Psoas muscle (tissue), 8 donors: Measurements from ENCODE around the gene PRRC2A. TPM values are rescaled to one million over a fixed set of nuclear protein-coding genes. Genes with fewer than 3 reads are reported as not detected.

Experiments
- ATAC-seq, 4 donors: fragments of 200-7000 bp; cut with Tn5 transposase; one replicate each; pipeline ENCODE4 v1.9.1; 2020; ENCODE audit warnings: moderate library complexity in 3 of 4, mild to moderate bottlenecking in 2 of 4
- DNase-seq, 2 donors: peaks; one replicate each; pipeline ENCODE4 v3.0.0-alpha.2; 2020
- H3K27ac ChIP-seq: fragments of 200-600 bp; one replicate; pipeline ENCODE4 v1.8.0; 2022
- H3K27me3 ChIP-seq, 3 donors: fragments of 200-600 bp in 1 of 3; one replicate each; pipeline versions ENCODE4 v1.6.1 to v1.8.0; 2013 to 2022; ENCODE audit warnings: low read length in 2 of 3, mild to moderate bottlenecking in 2 of 3, moderate library complexity in 1 of 3; ENCODE audit not compliant: insufficient read depth in 3 of 3
- H3K36me3 ChIP-seq, 2 donors: fragments of 200-600 bp in 1 of 2; one replicate each; pipeline versions ENCODE4 v1.6.1 to v1.8.0; 2013 to 2022; ENCODE audit warnings: low read depth in 1 of 2, mild to moderate bottlenecking in 1 of 2, moderate library complexity in 1 of 2; ENCODE audit not compliant: insufficient read depth in 1 of 2
- H3K4me1 ChIP-seq: fragments of 200-600 bp; one replicate; pipeline ENCODE4 v1.8.0; 2022
- H3K4me3 ChIP-seq: fragments of 200-600 bp; one replicate; pipeline ENCODE4 v1.8.0; 2022; ENCODE audit warnings: mild to moderate bottlenecking
- H3K9me3 ChIP-seq: fragments of 200-600 bp; one replicate; pipeline ENCODE4 v1.8.0; 2022
- WGBS, 3 donors: extraction: QIAGEN DNeasy Blood & Tissue Kit; methylation state at CpG; one replicate each; pipeline versions ENCODE4 v1.1.6 to v1.1.7; 2013; 5-methylcytosine and 5-hydroxymethylcytosine counted together
- intact Hi-C, 2 donors: fragments of 100-400 bp; cut with DNase I; formaldehyde crosslinking; loops; one replicate each; pipeline versions ENCODE4 v1.11.0 to v1.14.2; 2022
- polyA plus RNA-seq, 3 donors: library from polyadenylated mRNA; stranded (reverse); fragments of 200-250 nt; gene quantifications; one replicate each; pipeline ENCODE4 v1.2.3, GENCODE V29; 2013
- total RNA-seq, 4 donors: library from RNA; stranded (reverse); fragmentation: NEBNext Ultra II Directional in 2 of 4; extraction: Animal tissue kit (Norgen Biotek cat#: 25700) in 2 of 4; gene quantifications; one replicate each; pipeline versions ENCODE4 v1.2.1 to v1.2.4, GENCODE V29; 2021 to 2023
- TF ChIP-seq, protein P1 (sequence below): fragments of 200-600 bp; IDR thresholded peaks from one replicate; pipeline ENCODE4 v1.8.0; 2022; ENCODE audit warnings: antibody characterized with exemption
- donor health status: healthy with polysubstance abuse.
- donor health status: DM: no; HTN: no; CAD: no; lungs with moderate emphysema.
- donor health status: Bipolar disorder and iron deficiency.
- donor health status: healthy.
- donor health status: DM: yes; HTN: yes; CAD: no.
- donor health status: DM: no; HTN: no; CAD: no.
- donor health status: DM: no; HTN: no; CAD: no.
- donor health status: DM: yes; HTN: yes; CAD: no.

Gene PRRC2A
- total and polyA plus RNA-seq, 7 donors, result 60.2 to 119 (median 81.4) TPM

DNA sequence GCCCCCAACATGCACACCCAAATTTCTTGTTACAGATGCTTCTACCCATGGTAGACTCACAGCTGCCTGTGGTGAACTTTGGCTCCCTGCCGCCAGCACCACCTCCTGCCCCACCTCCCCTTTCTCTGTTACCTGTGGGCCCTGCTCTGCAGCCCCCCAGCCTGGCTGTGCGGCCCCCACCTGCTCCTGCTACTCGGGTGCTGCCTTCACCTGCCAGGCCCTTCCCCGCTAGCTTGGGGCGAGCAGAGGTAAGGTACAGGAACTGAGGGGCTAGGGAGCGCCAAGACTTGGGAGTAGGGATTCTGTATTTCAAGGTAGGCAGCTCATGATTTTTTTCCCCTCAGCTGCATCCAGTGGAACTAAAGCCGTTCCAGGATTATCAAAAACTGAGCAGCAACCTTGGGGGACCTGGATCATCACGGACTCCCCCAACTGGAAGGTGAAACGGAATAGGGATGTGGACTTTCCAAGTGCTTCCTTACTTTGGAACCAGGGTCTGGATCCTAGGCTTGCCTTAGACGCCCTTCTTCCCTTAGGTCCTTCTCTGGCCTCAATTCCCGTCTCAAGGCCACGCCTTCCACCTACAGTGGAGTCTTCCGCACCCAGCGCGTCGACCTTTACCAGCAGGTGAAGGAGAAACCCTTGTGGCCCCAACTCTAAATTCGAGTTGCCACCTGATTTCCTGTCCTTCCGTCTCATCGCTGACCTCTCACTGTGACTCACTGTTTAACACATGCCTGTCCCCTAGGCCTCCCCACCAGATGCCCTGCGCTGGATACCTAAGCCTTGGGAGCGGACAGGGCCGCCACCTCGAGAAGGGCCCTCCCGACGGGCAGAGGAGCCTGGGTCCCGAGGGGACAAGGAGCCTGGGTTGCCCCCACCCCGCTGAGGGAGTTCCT lies 16.4 kb downstream of the PRRC2A start:
- peak overlapping the region; percentile 23 for H3K27ac ChIP-seq
- peaks cover 26 to 100% of the 10 kb centered on the region in 2 donors for H3K36me3 ChIP-seq
- no peaks in the 10 kb centered on the region for H3K27me3 ChIP-seq
- no peak overlapping the region for H3K4me3 ChIP-seq
- H3K4me1 ChIP-seq, result peaks cover 6% of the 10 kb centered on the region
- intact Hi-C loops, result no loop called here
- TF ChIP-seq, protein P1, sequence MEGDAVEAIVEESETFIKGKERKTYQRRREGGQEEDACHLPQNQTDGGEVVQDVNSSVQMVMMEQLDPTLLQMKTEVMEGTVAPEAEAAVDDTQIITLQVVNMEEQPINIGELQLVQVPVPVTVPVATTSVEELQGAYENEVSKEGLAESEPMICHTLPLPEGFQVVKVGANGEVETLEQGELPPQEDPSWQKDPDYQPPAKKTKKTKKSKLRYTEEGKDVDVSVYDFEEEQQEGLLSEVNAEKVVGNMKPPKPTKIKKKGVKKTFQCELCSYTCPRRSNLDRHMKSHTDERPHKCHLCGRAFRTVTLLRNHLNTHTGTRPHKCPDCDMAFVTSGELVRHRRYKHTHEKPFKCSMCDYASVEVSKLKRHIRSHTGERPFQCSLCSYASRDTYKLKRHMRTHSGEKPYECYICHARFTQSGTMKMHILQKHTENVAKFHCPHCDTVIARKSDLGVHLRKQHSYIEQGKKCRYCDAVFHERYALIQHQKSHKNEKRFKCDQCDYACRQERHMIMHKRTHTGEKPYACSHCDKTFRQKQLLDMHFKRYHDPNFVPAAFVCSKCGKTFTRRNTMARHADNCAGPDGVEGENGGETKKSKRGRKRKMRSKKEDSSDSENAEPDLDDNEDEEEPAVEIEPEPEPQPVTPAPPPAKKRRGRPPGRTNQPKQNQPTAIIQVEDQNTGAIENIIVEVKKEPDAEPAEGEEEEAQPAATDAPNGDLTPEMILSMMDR, result no peak
- no peak for DNase-seq
- H3K9me3 ChIP-seq, result no peaks in the 10 kb centered on the region
- WGBS, 3 donors, result 73 to 81% (median 78%) methylated on average over 27 of the region's 27 CpGs
- ATAC-seq, result peak; percentile 11 to 46 (median 33)

DNA sequence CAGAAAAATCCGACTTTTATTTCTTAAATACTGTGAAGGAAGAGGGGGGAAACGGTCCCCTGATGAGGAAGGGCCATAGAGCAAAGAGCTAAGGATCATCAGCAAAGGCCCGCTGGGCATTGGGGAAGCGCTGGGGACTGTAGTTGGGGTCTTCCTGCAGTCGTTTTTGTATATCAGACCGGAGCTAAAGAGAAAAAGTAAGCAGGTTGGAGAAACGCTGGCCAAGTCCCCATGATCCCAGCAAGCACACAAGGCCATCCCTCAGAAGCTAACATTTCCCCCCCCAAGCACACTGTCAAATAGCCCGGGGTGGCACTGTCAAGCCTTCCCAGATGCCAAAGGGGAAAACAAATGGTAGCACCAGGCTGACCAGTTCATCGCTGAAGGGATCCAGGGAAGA lies 18.5 kb downstream of the PRRC2A start:
- WGBS, 3 donors, result 65 to 78% (median 72%) methylated on average over 9 of the region's 9 CpGs
- TF ChIP-seq, protein P1, result no peak
- Histone ChIP-seq H3K36me3 (peaks cover 29 to 100% of the 10 kb centered on the region in 2 donors), H3K27ac (no peak overlapping the region), H3K4me3 (no peak overlapping the region), H3K9me3 (no peaks in the 10 kb centered on the region), H3K27me3 (no peaks in the 10 kb centered on the region), H3K4me1 (peaks cover 6% of the 10 kb centered on the region)
- DNase-seq, result no peak
- intact Hi-C loops, result no loop called here
- peak in 1 of 4 donors; percentile 9 for ATAC-seq

DNA sequence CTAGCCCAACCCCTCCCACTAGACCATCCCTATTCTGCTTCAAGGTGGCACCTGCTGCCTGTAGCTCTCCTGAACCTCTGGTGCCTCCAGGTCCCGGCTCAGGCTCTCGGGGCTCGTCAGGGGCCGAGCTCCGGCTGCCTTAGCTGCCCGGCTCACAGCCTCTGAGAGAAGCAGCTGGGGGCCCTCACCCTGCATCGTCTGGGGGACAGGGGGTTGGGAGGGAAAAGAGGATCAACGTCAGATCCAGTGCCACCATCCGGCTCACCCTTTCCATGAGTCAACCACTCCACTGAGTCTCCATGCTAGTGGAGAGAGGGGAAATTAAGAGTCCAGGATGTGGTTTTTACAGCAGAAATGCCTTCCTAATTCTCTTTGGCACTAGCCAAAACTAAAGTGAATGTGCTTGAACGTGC lies 18.9 kb downstream of the PRRC2A start:
- intact Hi-C loops, result no loop called here
- H3K27ac ChIP-seq, result peak overlapping the region; percentile 9

DNA sequence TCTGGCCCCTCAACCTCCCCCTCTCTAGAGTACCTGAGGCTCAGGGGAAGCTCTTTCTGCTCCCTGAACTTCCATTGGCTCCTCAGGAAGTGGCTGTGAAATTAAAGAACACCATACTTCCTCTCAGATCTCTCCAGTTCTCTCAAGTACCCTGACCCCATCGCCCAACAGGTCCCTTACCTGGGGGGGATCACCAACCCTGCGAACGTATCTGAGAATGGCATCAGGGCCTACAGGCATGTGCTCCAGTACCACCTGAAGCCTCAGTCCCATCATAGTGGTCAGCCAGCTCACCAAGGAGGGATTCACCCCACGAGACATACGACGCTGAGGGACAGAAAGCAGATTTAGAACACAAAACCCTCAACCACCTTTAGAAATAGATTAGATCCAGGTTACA lies 20.1 kb downstream of the PRRC2A start:
- peaks cover 27 to 100% of the 10 kb centered on the region in 2 donors for H3K36me3 ChIP-seq
- H3K4me3 ChIP-seq, result no peak overlapping the region
- DNase-seq (no peak), ATAC-seq (no peak)
- peaks cover 6% of the 10 kb centered on the region for H3K4me1 ChIP-seq
- TF ChIP-seq, protein P1, result no peak
- no peaks in the 10 kb centered on the region for H3K9me3 ChIP-seq
- no peak overlapping the region for H3K27ac ChIP-seq
- H3K27me3 ChIP-seq, result no peaks in the 10 kb centered on the region
- 92 to 93% (median 93%) methylated on average over 6 of the region's 6 CpGs for whole genome bisulfite sequencing, 3 donors
- intact Hi-C loops, result no loop called here

More for the DNA sequence above, 18.9 kb downstream of the PRRC2A start:
- Histone ChIP-seq H3K9me3 (no peaks in the 10 kb centered on the region), H3K36me3 (peaks cover 33 to 100% of the 10 kb centered on the region in 2 donors), H3K4me1 (peaks cover 6% of the 10 kb centered on the region), H3K27me3 (no peaks in the 10 kb centered on the region), H3K4me3 (no peak overlapping the region)
- TF ChIP-seq, protein P1, result no peak
- 65 to 73% (median 72%) methylated on average over 10 of the region's 10 CpGs for WGBS, 3 donors
- DNase-seq (no peak), ATAC-seq (peak in 2 of 4 donors; percentile 4)
